Liver (tissue), 9 donors: Measurements from ENCODE around the gene COL6A2. TPM values are rescaled to one million over a fixed set of nuclear protein-coding genes. Genes with fewer than 3 reads are reported as not detected.

ENCODE experiments used
- DNase-seq: peaks from one replicate; pipeline ENCODE4 v3.0.0-alpha.2; 2017; ENCODE audit warnings: low spot score
- H3K27ac ChIP-seq, 2 donors: one replicate each; pipeline ENCODE4 v1.7.0; 2013; ENCODE audit warnings: inconsistent platforms in 2 of 2, low read length in 2 of 2, control low read depth in 1 of 2, low read depth in 1 of 2, mild to moderate bottlenecking in 1 of 2
- H3K27me3 ChIP-seq, 4 donors: one replicate each; pipeline versions ENCODE4 v1.6.1 to v1.7.0; 2013; ENCODE audit warnings: low read length in 3 of 4, inconsistent platforms in 1 of 4, mild to moderate bottlenecking in 1 of 4, moderate library complexity in 1 of 4; ENCODE audit not compliant: control insufficient read depth in 4 of 4, insufficient read depth in 4 of 4
- H3K36me3 ChIP-seq, 4 donors: one replicate each; pipeline versions ENCODE4 v1.6.1 to v1.7.0; 2013; ENCODE audit warnings: low read length in 3 of 4, mild to moderate bottlenecking in 3 of 4, low read depth in 1 of 4, moderate library complexity in 1 of 4; ENCODE audit not compliant: control insufficient read depth in 4 of 4, insufficient read depth in 3 of 4
- H3K4me1 ChIP-seq, 4 donors: one replicate each; pipeline versions ENCODE4 v1.6.1 to v1.7.0; 2013; ENCODE audit warnings: low read length in 3 of 4, mild to moderate bottlenecking in 3 of 4, moderate library complexity in 1 of 4; ENCODE audit not compliant: control insufficient read depth in 4 of 4, insufficient read depth in 4 of 4
- H3K4me3 ChIP-seq, 3 donors: one replicate each; pipeline versions ENCODE4 v1.6.1 to v1.7.0; 2013; ENCODE audit warnings: low read length in 3 of 3, control low read depth in 1 of 3, low read depth in 1 of 3, mild to moderate bottlenecking in 1 of 3
- H3K9ac ChIP-seq, 2 donors: one replicate each; pipeline ENCODE4 v1.7.0; 2013; ENCODE audit warnings: low read length in 2 of 2, mild to moderate bottlenecking in 2 of 2, moderate library complexity in 2 of 2, control low read depth in 1 of 2, low read depth in 1 of 2
- H3K9me3 ChIP-seq, 4 donors: one replicate each; pipeline versions ENCODE4 v1.6.1 to v1.7.0; 2013; ENCODE audit warnings: low read length in 3 of 4; ENCODE audit not compliant: control insufficient read depth in 4 of 4
- CTCF ChIP-seq: fragments of 150-350 bp; IDR thresholded peaks from 2 replicates; pipeline ENCODE4 v1.5.1; 2017; ENCODE audit warnings: improper control_type of control experiment, low read depth, low read length; ENCODE audit not compliant: missing input control
- FOXA2 ChIP-seq: IDR thresholded peaks from 2 replicates; pipeline ENCODE4 v1.6.1; 2016; ENCODE audit warnings: antibody characterized with exemption
- GABPA ChIP-seq, 2 donors: IDR thresholded peaks in 1 of 2; conservative IDR thresholded peaks in 1 of 2; 2 replicates each; pipeline ENCODE4 v1.6.1; 2016; ENCODE audit warnings: antibody characterized with exemption in 2 of 2, mild to moderate bottlenecking in 1 of 2, moderate library complexity in 1 of 2
- HNF4A ChIP-seq, 2 donors: conservative IDR thresholded peaks; 2 replicates each; pipeline ENCODE4 v1.6.1; 2016; ENCODE audit warnings: antibody characterized with exemption in 2 of 2, mild to moderate bottlenecking in 2 of 2
- HNF4G ChIP-seq: IDR thresholded peaks from 2 replicates; pipeline ENCODE4 v1.6.1; 2016; ENCODE audit warnings: antibody characterized with exemption
- JUND ChIP-seq, 2 donors: IDR thresholded peaks; 2 replicates each; pipeline ENCODE4 v1.6.1; 2016; ENCODE audit warnings: antibody characterized with exemption in 2 of 2
- MAX ChIP-seq: IDR thresholded peaks from 2 replicates; pipeline ENCODE4 v1.6.1; 2016; ENCODE audit warnings: antibody characterized with exemption
- NR2F2 ChIP-seq: IDR thresholded peaks from 2 replicates; pipeline ENCODE4 v1.6.1; 2016; ENCODE audit warnings: antibody characterized with exemption
- RAD21 ChIP-seq, 2 donors: IDR thresholded peaks; 2 replicates each; pipeline ENCODE4 v1.6.1; 2016; ENCODE audit warnings: antibody characterized with exemption in 2 of 2, mild to moderate bottlenecking in 2 of 2
- RXRA ChIP-seq, 2 donors: IDR thresholded peaks; 2 replicates each; pipeline ENCODE4 v1.6.1; 2017 to 2018; ENCODE audit warnings: antibody characterized with exemption in 2 of 2, mild to moderate bottlenecking in 1 of 2
- SP1 ChIP-seq: IDR thresholded peaks from 2 replicates; pipeline ENCODE4 v1.6.1; 2018; ENCODE audit warnings: antibody characterized with exemption, mild to moderate bottlenecking
- YY1 ChIP-seq: IDR thresholded peaks from 2 replicates; pipeline ENCODE4 v1.6.1; 2016; ENCODE audit warnings: antibody characterized with exemption, mild to moderate bottlenecking
- WGBS: extraction: QIAGEN DNeasy Blood & Tissue Kit; methylation state at CpG from one replicate; pipeline ENCODE4 v1.1.7; 2013; 5-methylcytosine and 5-hydroxymethylcytosine counted together
- polyA plus RNA-seq, 2 donors: library from polyadenylated mRNA; stranded (reverse) in 1 of 2; unstranded in 1 of 2; fragments of 200-250 nt in 1 of 2; fragments of >200 nt in 1 of 2; fragmentation: Nextera tagmentation in 1 of 2; extraction: Ambion mirVana in 1 of 2; gene quantifications; one replicate each; pipeline versions ENCODE4 v1.2.1 to v1.2.3, GENCODE V29; 2013 to 2015
- total RNA-seq, 2 donors: library from RNA; depleted of rRNA; stranded (reverse); fragments of >200 nt; gene quantifications; one replicate each; pipeline ENCODE4 v1.2.3, GENCODE V29; 2014
- donor health status: healthy.
- donor health status: healthy.
- donor health status: healthy.
- donor health status: healthy.
- donor health status: healthy.

COL6A2 gene
- total and polyA plus RNA-seq, 4 donors = 5.8 to 80.8 (median 41.7) TPM

- peak; percentile 19 for DNase-seq
- TF ChIP-seq MAX (no peak), NR2F2 (no peak), GABPA (IDR thresholded peaks at IDR 0.05 in 1 of 2, conservative IDR thresholded peaks at IDR 0.05 in 1 of 2) (no peak), JUND (IDR thresholded peaks at IDR 0.05) (no peak)
- H3K36me3 ChIP-seq = peaks cover 0 to 2% (median 0%) of the 10 kb centered on the region in 4 donors
- 36% methylated on average over 18 of the region's 18 CpGs for whole genome bisulfite sequencing
- peak overlapping the region in 1 of 3 donors; percentile 23 for H3K4me3 ChIP-seq
- H3K9me3 ChIP-seq = peaks cover 1 to 9% (median 7%) of the 10 kb centered on the region in 4 donors
- H3K4me1 ChIP-seq = peaks cover 0 to 9% (median 2%) of the 10 kb centered on the region in 4 donors
- no peak overlapping the region for H3K9ac ChIP-seq
- no peak overlapping the region for H3K27ac ChIP-seq
- no peaks in the 10 kb centered on the region for H3K27me3 ChIP-seq
Observed at GRCh38 chr21:46099476-46099875, 1.6 kb downstream of the COL6A2 start.

GRCh38 chr21:46100020-46100419 is 2.1 kb downstream of the COL6A2 start:
- H3K4me3 ChIP-seq = no peak overlapping the region
- no peak overlapping the region for H3K9ac ChIP-seq
- H3K27me3 ChIP-seq = no peaks in the 10 kb centered on the region
- 82% methylated on average over 6 of the region's 6 CpGs for WGBS
- peaks cover 0 to 2% (median 0%) of the 10 kb centered on the region in 4 donors for H3K36me3 ChIP-seq
- H3K9me3 ChIP-seq = peaks cover 3 to 9% (median 7%) of the 10 kb centered on the region in 4 donors
- H3K27ac ChIP-seq = no peak overlapping the region
- TF ChIP-seq YY1 (no peak), MAX (no peak)
- peaks cover 0 to 9% (median 2%) of the 10 kb centered on the region in 4 donors for H3K4me1 ChIP-seq
- DNase-seq = no peak

- Histone ChIP-seq H3K36me3 (peaks cover 0 to 2% (median 0%) of the 10 kb centered on the region in 4 donors), H3K4me1 (peaks cover 0 to 9% (median 2%) of the 10 kb centered on the region in 4 donors), H3K27ac (no peak overlapping the region), H3K9me3 (peaks cover 3 to 9% (median 7%) of the 10 kb centered on the region in 4 donors), H3K27me3 (no peaks in the 10 kb centered on the region), H3K9ac (no peak overlapping the region), H3K4me3 (no peak overlapping the region)
- no peak for TF ChIP-seq SP1
- no peak for TF ChIP-seq YY1
- no peak for TF ChIP-seq HNF4A (conservative IDR thresholded peaks at IDR 0.05)
- no peak for TF ChIP-seq RXRA (IDR thresholded peaks at IDR 0.05)
- TF ChIP-seq CTCF = no peak
- WGBS = 75% methylated on average over 7 of the region's 7 CpGs
- DNase-seq = no peak
Observed at GRCh38 chr21:46100426-46100825, 2.5 kb downstream of the COL6A2 start.

GRCh38 chr21:46100906-46101305 is 3.0 kb downstream of the COL6A2 start:
- WGBS = 84% methylated on average over 4 of the region's 4 CpGs
- no peak for DNase-seq
- Histone ChIP-seq H3K4me3 (no peak overlapping the region), H3K4me1 (peaks cover 0 to 9% (median 2%) of the 10 kb centered on the region in 4 donors), H3K9me3 (peaks cover 3 to 9% (median 7%) of the 10 kb centered on the region in 4 donors), H3K9ac (no peak overlapping the region), H3K27ac (no peak overlapping the region), H3K27me3 (no peaks in the 10 kb centered on the region), H3K36me3 (peaks cover 0 to 2% (median 0%) of the 10 kb centered on the region in 4 donors)
- TF ChIP-seq RAD21 (IDR thresholded peaks at IDR 0.05) (no peak), HNF4G (no peak), FOXA2 (no peak)
